Stomach smooth muscle (tissue), 2 donors: ENCODE data around the gene ACTN1.

Experiments used
- H3K27ac ChIP-seq: one replicate; pipeline ENCODE4 v1.7.0; 2013; ENCODE audit warnings: mild to moderate bottlenecking, low read length, inconsistent platforms
- H3K27me3 ChIP-seq, 2 donors: one replicate each; pipeline ENCODE4 v1.7.0; 2013; ENCODE audit warnings: low read length in 2 of 2; ENCODE audit not compliant: insufficient read depth in 2 of 2, control insufficient read depth in 1 of 2
- H3K36me3 ChIP-seq, 2 donors: one replicate each; pipeline ENCODE4 v1.7.0; 2013; ENCODE audit warnings: low read length in 2 of 2; ENCODE audit not compliant: control insufficient read depth in 2 of 2, insufficient read depth in 2 of 2
- H3K4me1 ChIP-seq: one replicate; pipeline ENCODE4 v1.7.0; 2013; ENCODE audit warnings: low read length; ENCODE audit not compliant: control insufficient read depth, insufficient read depth
- H3K4me3 ChIP-seq, 2 donors: one replicate each; pipeline ENCODE4 v1.7.0; 2013; ENCODE audit warnings: low read length in 2 of 2
- H3K9ac ChIP-seq, 2 donors: one replicate each; pipeline ENCODE4 v1.7.0; 2013; ENCODE audit warnings: low read length in 2 of 2, mild to moderate bottlenecking in 1 of 2
- H3K9me3 ChIP-seq, 2 donors: one replicate each; pipeline ENCODE4 v1.7.0; 2013; ENCODE audit warnings: low read length in 2 of 2; ENCODE audit not compliant: control insufficient read depth in 2 of 2
- donor health status: healthy.
- donor health status: Pancreatic carcinoma.

ACTN1 gene

DNA sequence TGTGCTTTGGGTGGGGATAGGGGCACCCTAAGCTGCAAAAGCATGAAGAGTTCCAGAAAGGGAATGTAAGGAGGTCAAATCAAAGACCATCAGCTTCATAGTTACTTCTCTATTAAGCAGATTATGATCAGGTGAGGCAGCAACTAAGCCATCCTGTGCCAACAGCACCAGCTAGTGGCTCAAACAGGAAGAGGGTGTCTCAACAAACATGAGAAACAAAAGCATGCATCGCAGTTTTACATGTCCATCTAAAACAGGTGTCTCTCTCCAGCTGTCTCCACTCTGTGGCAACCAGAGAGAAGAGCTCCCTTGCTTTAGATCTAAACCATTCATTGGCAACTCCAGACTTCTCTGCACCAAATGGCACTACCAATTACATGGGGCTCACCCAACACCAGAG, 52.9 kb downstream of the ACTN1 start:
- Histone ChIP-seq H3K27me3 (no peaks in the 10 kb centered on the region), H3K4me3 (peak overlapping the region in 1 of 2 donors; percentile 15), H3K27ac (peak overlapping the region; percentile 95), H3K9me3 (peaks cover 0 to 5% of the 10 kb centered on the region in 2 donors), H3K4me1 (peaks cover 80% of the 10 kb centered on the region), H3K36me3 (peaks cover 19 to 29% of the 10 kb centered on the region in 2 donors), H3K9ac (peak overlapping the region in 1 of 2 donors; percentile 70)

GRCh38 chr14:68925373-68925772, 53.7 kb downstream of the ACTN1 start:
- Histone ChIP-seq H3K4me1 (peaks cover 80% of the 10 kb centered on the region), H3K27ac (peak overlapping the region; percentile 95)

GRCh38 chr14:68924186-68925158, 54.6 kb downstream of the ACTN1 start:
- peaks cover 81% of the 10 kb centered on the region for H3K4me1 ChIP-seq
- no peaks in the 10 kb centered on the region for H3K27me3 ChIP-seq
- peaks cover 0 to 5% of the 10 kb centered on the region in 2 donors for H3K9me3 ChIP-seq
- H3K36me3 ChIP-seq: peaks cover 35 to 45% of the 10 kb centered on the region in 2 donors
- peak overlapping the region; percentile 95 for H3K27ac ChIP-seq
- no peak overlapping the region for H3K4me3 ChIP-seq
- peak overlapping the region; percentile 68 to 81 for H3K9ac ChIP-seq

More at GRCh38 chr14:68925373-68925772, 53.7 kb downstream of the ACTN1 start:
- Histone ChIP-seq H3K27me3 (no peaks in the 10 kb centered on the region), H3K9ac (peak overlapping the region; percentile 29 to 70), H3K4me3 (no peak overlapping the region), H3K36me3 (peaks cover 27 to 37% of the 10 kb centered on the region in 2 donors), H3K9me3 (peaks cover 0 to 5% of the 10 kb centered on the region in 2 donors)

GRCh38 chr14:68922886-68923285, 56.2 kb downstream of the ACTN1 start:
- H3K9me3 ChIP-seq: peaks cover 0 to 5% of the 10 kb centered on the region in 2 donors

GRCh38 chr14:68922201-68922621, 56.9 kb downstream of the ACTN1 start:
- Histone ChIP-seq H3K4me1 (peaks cover 79% of the 10 kb centered on the region), H3K9me3 (peaks cover 0 to 5% of the 10 kb centered on the region in 2 donors), H3K27ac (peak overlapping the region; percentile 95), H3K36me3 (peaks cover 47 to 55% of the 10 kb centered on the region in 2 donors), H3K9ac (peak overlapping the region; percentile 74 to 81), H3K27me3 (no peaks in the 10 kb centered on the region), H3K4me3 (peak overlapping the region in 1 of 2 donors; percentile 44)

More at GRCh38 chr14:68922886-68923285, 56.2 kb downstream of the ACTN1 start:
- Histone ChIP-seq H3K4me3 (peak overlapping the region in 1 of 2 donors; percentile 44), H3K4me1 (peaks cover 77% of the 10 kb centered on the region), H3K9ac (peak overlapping the region; percentile 74 to 81), H3K27ac (peak overlapping the region; percentile 95), H3K36me3 (peaks cover 42 to 52% of the 10 kb centered on the region in 2 donors), H3K27me3 (no peaks in the 10 kb centered on the region)

DNA sequence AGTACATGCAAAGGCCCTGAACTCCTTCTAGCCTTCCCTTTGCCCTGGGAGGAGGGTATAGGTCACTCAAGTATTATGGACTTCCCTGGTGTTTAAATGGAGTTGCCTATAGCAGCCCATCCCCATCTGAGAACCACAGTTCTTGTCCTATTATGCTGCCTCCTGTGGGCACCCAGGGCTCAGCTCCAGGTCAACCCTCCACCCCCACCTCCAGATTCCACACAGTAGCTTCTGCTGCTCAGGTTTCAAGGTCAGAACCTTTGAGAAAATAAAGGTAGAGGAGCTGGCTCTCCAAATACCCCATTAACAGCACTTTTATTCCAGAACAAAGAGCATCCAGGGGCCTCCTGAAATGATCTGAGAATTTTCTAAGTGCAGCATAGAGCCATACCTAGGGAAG, 57.4 kb downstream of the ACTN1 start:
- H3K4me3 ChIP-seq: no peak overlapping the region
- H3K27me3 ChIP-seq: no peaks in the 10 kb centered on the region
- peak overlapping the region; percentile 95 for H3K27ac ChIP-seq
- H3K9me3 ChIP-seq: peaks cover 0 to 5% of the 10 kb centered on the region in 2 donors
- H3K9ac ChIP-seq: peak overlapping the region; percentile 51 to 81
- H3K36me3 ChIP-seq: peaks cover 49 to 58% of the 10 kb centered on the region in 2 donors
- peaks cover 84% of the 10 kb centered on the region for H3K4me1 ChIP-seq

DNA sequence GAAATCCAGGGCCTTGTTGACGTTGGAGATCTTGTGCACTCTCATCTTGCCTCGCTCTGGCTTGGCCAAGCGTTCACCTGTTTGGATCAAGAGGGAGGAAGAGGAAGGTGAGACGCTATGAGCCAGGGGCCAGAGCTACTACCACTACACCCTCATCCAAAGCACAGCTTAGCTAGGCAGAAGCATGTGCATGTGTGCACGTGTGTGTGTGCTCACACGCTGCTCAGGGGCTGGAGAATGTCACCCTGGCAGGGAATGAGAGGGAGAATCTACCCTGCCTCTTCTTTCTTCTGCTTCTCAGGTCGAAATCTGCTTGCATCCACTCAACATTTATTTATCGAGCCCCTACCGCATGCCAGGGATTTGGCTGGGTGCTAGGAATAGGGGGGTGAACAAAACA, 58.1 kb downstream of the ACTN1 start:
- Histone ChIP-seq H3K9ac (peak overlapping the region; percentile 13 to 81), H3K4me1 (peaks cover 91% of the 10 kb centered on the region), H3K9me3 (no peaks in the 10 kb centered on the region), H3K4me3 (no peak overlapping the region), H3K27me3 (no peaks in the 10 kb centered on the region), H3K36me3 (peaks cover 44 to 57% of the 10 kb centered on the region in 2 donors), H3K27ac (peak overlapping the region; percentile 95)

DNA sequence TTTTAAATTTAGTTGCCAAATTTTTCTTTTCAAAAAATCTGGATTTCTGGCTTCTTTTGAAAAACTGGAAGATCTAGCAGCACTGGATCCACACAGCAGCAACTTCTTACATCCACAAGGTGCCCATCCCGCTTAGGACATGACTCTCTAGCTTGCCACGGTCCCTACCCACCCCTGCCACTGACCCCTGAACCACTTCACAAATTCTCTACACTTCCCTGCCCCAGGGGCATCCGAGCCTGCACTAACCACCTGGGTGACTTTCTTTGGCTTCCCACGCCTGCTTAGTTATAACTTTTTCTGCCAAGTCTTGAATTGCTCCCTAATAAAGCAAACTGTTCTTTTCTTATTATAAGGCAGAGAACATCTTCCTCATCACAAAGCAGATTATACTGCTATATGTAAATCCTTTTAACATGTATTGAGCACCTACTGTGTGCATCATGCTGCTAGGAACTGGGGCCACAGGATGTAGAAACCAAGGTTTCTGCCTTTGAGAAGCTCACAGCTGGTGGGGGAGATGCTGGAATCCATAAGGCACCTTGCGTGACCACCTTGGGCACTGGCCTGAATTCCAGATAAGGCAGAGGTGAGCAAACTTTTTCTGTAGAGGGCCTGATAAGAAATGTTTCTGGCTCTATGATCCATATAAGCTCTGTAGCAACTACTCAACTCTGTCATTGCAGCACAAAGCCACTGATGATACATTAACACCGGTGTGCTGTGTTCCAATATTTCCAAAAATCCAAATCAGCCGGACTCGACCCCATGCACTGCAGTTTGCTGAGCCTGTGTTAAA, 59.8 kb downstream of the ACTN1 start:
- Histone ChIP-seq H3K4me1 (peaks cover 87% of the 10 kb centered on the region), H3K9ac (peak overlapping the region in 1 of 2 donors; percentile 39), H3K27ac (peak overlapping the region; percentile 95), H3K36me3 (peaks cover 36 to 52% of the 10 kb centered on the region in 2 donors), H3K4me3 (peak overlapping the region in 1 of 2 donors; percentile 8), H3K9me3 (no peaks in the 10 kb centered on the region), H3K27me3 (no peaks in the 10 kb centered on the region)

DNA sequence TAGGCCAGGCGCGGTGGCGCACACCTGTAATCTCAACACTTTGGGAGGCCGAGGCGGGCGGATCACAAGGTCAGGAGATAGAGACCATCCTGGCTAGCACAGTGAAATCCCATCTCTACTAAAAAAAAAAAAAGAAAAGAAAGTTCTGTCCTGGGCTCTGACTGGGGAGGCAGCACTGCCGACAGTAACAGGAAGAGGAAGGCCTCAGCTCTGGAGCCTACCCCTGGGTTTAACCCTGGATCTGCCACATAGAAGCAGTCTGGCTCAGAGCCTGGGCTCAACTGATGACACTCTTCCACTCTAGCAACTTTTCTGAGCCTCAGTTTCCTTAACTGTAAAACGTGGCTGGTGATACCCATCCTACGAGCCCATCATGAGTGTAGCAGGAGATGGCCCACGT, 60.5 kb downstream of the ACTN1 start:
- Histone ChIP-seq H3K9me3 (no peaks in the 10 kb centered on the region), H3K9ac (no peak overlapping the region), H3K36me3 (peaks cover 34 to 45% of the 10 kb centered on the region in 2 donors), H3K4me1 (peaks cover 86% of the 10 kb centered on the region), H3K4me3 (peak overlapping the region in 1 of 2 donors; percentile 8), H3K27ac (peak overlapping the region; percentile 95), H3K27me3 (no peaks in the 10 kb centered on the region)

DNA sequence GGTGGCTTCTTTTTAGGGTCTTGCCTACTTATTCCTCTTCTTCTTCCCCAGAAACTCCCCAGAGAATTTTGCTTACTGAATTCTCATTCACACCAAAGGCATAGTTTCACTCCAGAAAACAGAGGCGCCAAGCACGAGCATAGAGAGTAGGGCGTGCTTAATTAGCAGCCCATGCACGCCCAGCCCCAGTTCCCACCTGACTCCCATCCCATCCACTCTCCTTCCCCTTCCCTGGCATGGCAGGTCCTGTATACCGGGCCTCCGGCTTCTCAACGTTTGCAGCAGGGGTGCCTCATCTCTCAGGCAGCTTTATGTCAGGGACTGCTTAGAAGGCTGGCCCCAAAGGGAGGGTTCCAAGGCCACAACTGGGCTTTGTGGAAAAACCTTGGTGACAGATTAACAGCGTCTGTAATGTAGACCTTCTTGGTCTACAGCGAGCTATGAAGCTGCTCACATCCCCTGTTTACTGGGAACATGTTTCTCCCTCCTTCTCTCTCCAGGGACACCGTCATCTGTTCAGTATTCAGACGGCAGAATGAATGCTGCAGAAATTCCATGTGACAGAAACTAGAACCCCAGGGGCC, 62.7 kb downstream of the ACTN1 start:
- Histone ChIP-seq H3K9ac (peak overlapping the region; percentile 1 to 47), H3K36me3 (peaks cover 44 to 50% of the 10 kb centered on the region in 2 donors), H3K4me3 (no peak overlapping the region), H3K4me1 (peaks cover 83% of the 10 kb centered on the region), H3K9me3 (no peaks in the 10 kb centered on the region), H3K27me3 (no peaks in the 10 kb centered on the region), H3K27ac (peak overlapping the region; percentile 80)
